ENCODE measurements around the gene MYCN.
"Not testable (repeated sequence)": the region's sequence is repeated elsewhere in the genome, so short reads cannot be mapped to it uniquely, and the experiment has no call there.

MYCN gene

GRCh38 chr2:15960154-15960520 is 19.8 kb downstream of the MYCN start:
- H3K4me1 Mint-ChIP-seq; H3K27ac Mint-ChIP-seq; H3K9me3 Mint-ChIP-seq; ATAC-seq (ENCODE audit: low read depth); H3K27me3 Mint-ChIP-seq; H3K36me3 Mint-ChIP-seq; H3K4me3 Mint-ChIP-seq; DNase-seq (ENCODE audit: low spot score in 2 of 2): not testable (repeated sequence)

- H3K27ac Mint-ChIP-seq; H3K36me3 Mint-ChIP-seq; H3K4me1 Mint-ChIP-seq; H3K9me3 Mint-ChIP-seq; H3K4me3 Mint-ChIP-seq; H3K27me3 Mint-ChIP-seq; DNase-seq (ENCODE audit: low spot score in 2 of 2); ATAC-seq (ENCODE audit: low read depth): not testable (repeated sequence)
Observed at GRCh38 chr2:15963109-15963976, 23.0 kb downstream of the MYCN start.

GRCh38 chr2:15963977-15964670 is 23.8 kb downstream of the MYCN start:
- peaks cover 2% of the 10 kb centered on the region for H3K9me3 Mint-ChIP-seq
- no peak overlapping the region for H3K4me3 Mint-ChIP-seq
- ATAC-seq (ENCODE audit: low read depth): no peak
- peaks cover 2% of the 10 kb centered on the region for H3K27me3 Mint-ChIP-seq
- no peak overlapping the region for H3K27ac Mint-ChIP-seq
- H3K36me3 Mint-ChIP-seq: no peaks in the 10 kb centered on the region
- no peak for DNase-seq (ENCODE audit: low spot score in 2 of 2)
- H3K4me1 Mint-ChIP-seq: peaks cover 8% of the 10 kb centered on the region

- H3K36me3 Mint-ChIP-seq: no peaks in the 10 kb centered on the region
- no peak overlapping the region for H3K4me3 Mint-ChIP-seq
- peaks cover 8% of the 10 kb centered on the region for H3K4me1 Mint-ChIP-seq
- H3K27ac Mint-ChIP-seq: no peak overlapping the region
- DNase-seq (ENCODE audit: low spot score in 2 of 2): no peak
- no peak for ATAC-seq (ENCODE audit: low read depth)
- H3K9me3 Mint-ChIP-seq: peaks cover 2% of the 10 kb centered on the region
- H3K27me3 Mint-ChIP-seq: no peaks in the 10 kb centered on the region
Observed at GRCh38 chr2:15964936-15965563, 24.7 kb downstream of the MYCN start.

- DNase-seq (ENCODE audit: low spot score in 2 of 2): no peak
Observed at GRCh38 chr2:15965564-15966019, 25.2 kb downstream of the MYCN start.

GRCh38 chr2:15967415-15968279 is 27.3 kb downstream of the MYCN start:
- Mint-ChIP-seq H3K36me3 (no peaks in the 10 kb centered on the region), H3K4me1 (peaks cover 8% of the 10 kb centered on the region), H3K4me3 (no peak overlapping the region), H3K27ac (no peak overlapping the region), H3K27me3 (peaks cover 2% of the 10 kb centered on the region), H3K9me3 (no peaks in the 10 kb centered on the region)
- DNase-seq (ENCODE audit: low spot score in 2 of 2) (no peak), ATAC-seq (ENCODE audit: low read depth) (no peak)

More at GRCh38 chr2:15965564-15966019, 25.2 kb downstream of the MYCN start:
- ATAC-seq (ENCODE audit: low read depth): no peak
- peaks cover 2% of the 10 kb centered on the region for H3K9me3 Mint-ChIP-seq
- no peaks in the 10 kb centered on the region for H3K36me3 Mint-ChIP-seq
- H3K27me3 Mint-ChIP-seq: peaks cover 2% of the 10 kb centered on the region
- H3K4me3 Mint-ChIP-seq: no peak overlapping the region
- peaks cover 8% of the 10 kb centered on the region for H3K4me1 Mint-ChIP-seq
- H3K27ac Mint-ChIP-seq: no peak overlapping the region

- ATAC-seq (ENCODE audit: low read depth): no peak
- peaks cover 8% of the 10 kb centered on the region for H3K4me1 Mint-ChIP-seq
- H3K27me3 Mint-ChIP-seq: peaks cover 2% of the 10 kb centered on the region
- H3K36me3 Mint-ChIP-seq: no peaks in the 10 kb centered on the region
- DNase-seq (ENCODE audit: low spot score in 2 of 2): no peak
- H3K4me3 Mint-ChIP-seq: no peak overlapping the region
- no peak overlapping the region for H3K27ac Mint-ChIP-seq
- no peaks in the 10 kb centered on the region for H3K9me3 Mint-ChIP-seq
Observed at GRCh38 chr2:15968280-15969178, 28.2 kb downstream of the MYCN start.

GRCh38 chr2:15969214-15969613 is 28.9 kb downstream of the MYCN start:
- Mint-ChIP-seq H3K4me3 (no peak overlapping the region), H3K4me1 (peaks cover 8% of the 10 kb centered on the region), H3K36me3 (no peaks in the 10 kb centered on the region), H3K27me3 (peaks cover 2% of the 10 kb centered on the region), H3K9me3 (no peaks in the 10 kb centered on the region), H3K27ac (no peak overlapping the region)
- DNase-seq (ENCODE audit: low spot score in 2 of 2) (no peak), ATAC-seq (ENCODE audit: low read depth) (no peak)

GRCh38 chr2:15970701-15971100 is 30.4 kb downstream of the MYCN start:
- DNase-seq (ENCODE audit: low spot score in 2 of 2) (no peak), ATAC-seq (ENCODE audit: low read depth) (no peak)
- no peak overlapping the region for H3K4me3 Mint-ChIP-seq
- peaks cover 7% of the 10 kb centered on the region for H3K4me1 Mint-ChIP-seq
- peaks cover 4% of the 10 kb centered on the region for H3K27me3 Mint-ChIP-seq
- no peaks in the 10 kb centered on the region for H3K9me3 Mint-ChIP-seq
- H3K36me3 Mint-ChIP-seq: no peaks in the 10 kb centered on the region
- H3K27ac Mint-ChIP-seq: no peak overlapping the region

GRCh38 chr2:15971351-15971750 is 31.0 kb downstream of the MYCN start:
- DNase-seq (ENCODE audit: low spot score in 2 of 2): no peak
- Mint-ChIP-seq H3K27me3 (peaks cover 4% of the 10 kb centered on the region), H3K4me3 (no peak overlapping the region), H3K36me3 (no peaks in the 10 kb centered on the region), H3K9me3 (no peaks in the 10 kb centered on the region), H3K4me1 (peaks cover 1% of the 10 kb centered on the region), H3K27ac (no peak overlapping the region)
- ATAC-seq (ENCODE audit: low read depth): no peak

GRCh38 chr2:15971831-15972522 is 31.6 kb downstream of the MYCN start:
- ATAC-seq (ENCODE audit: low read depth) (no peak), DNase-seq (ENCODE audit: low spot score in 2 of 2) (no peak)
- no peaks in the 10 kb centered on the region for H3K36me3 Mint-ChIP-seq
- H3K27ac Mint-ChIP-seq: no peak overlapping the region
- no peaks in the 10 kb centered on the region for H3K9me3 Mint-ChIP-seq
- H3K4me1 Mint-ChIP-seq: no peaks in the 10 kb centered on the region
- no peak overlapping the region for H3K4me3 Mint-ChIP-seq
- peaks cover 4% of the 10 kb centered on the region for H3K27me3 Mint-ChIP-seq

GRCh38 chr2:15973481-15974401 is 33.4 kb downstream of the MYCN start:
- Mint-ChIP-seq H3K27me3 (peaks cover 4% of the 10 kb centered on the region), H3K4me1 (no peaks in the 10 kb centered on the region), H3K36me3 (no peaks in the 10 kb centered on the region), H3K9me3 (no peaks in the 10 kb centered on the region), H3K4me3 (no peak overlapping the region), H3K27ac (no peak overlapping the region)
- DNase-seq (ENCODE audit: low spot score in 2 of 2) (no peak), ATAC-seq (ENCODE audit: low read depth) (no peak)
